Measurements from ENCODE around the gene ODF2.
A peak's percentile ranks its signal among the peaks of the same experiment; 100 is the strongest.
"Not testable (repeated sequence)": the region's sequence is repeated elsewhere in the genome, so short reads cannot be mapped to it uniquely, and the experiment has no call there.

ODF2 gene

DNA sequence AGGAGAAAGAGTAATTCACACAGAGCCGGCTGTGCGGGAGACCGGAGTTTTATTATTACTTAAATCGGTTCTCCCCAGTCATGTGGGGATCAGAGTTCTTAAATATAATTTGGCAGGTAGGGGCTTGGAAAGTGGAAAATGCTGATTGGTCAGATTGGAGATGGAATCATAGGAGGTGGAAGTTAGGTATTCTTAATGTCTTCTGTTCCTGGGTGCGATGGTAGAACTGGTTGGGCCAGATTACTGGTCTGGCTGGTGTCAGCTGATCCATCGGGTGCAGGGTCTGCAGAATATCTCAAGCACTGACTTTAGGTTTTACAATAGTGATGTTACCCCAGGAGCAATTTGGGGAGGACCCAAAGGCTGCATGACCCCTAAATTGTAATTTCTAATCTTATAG lies 39.8 kb upstream of the ODF2 start:
- POLR2A ChIA-PET = no interaction called here
- CTCF ChIA-PET = interaction anchor here (0.7 kb wide), 1 partner anchor 230 kb away, joined by 9 read pairs; no protein-coding TSS in a partner anchor
- DNase-seq (ENCODE audit: extremely low spot score) = no peak
- TF ChIP-seq FOXK2 (IDR thresholded peaks at IDR 0.05) = no peak
- no peak for TF ChIP-seq FOXM1 (IDR thresholded peaks at IDR 0.05; ENCODE audit: borderline replicate concordance)
- TF ChIP-seq CTBP1 (IDR thresholded peaks at IDR 0.05; ENCODE audit: borderline replicate concordance) = no peak
- TF ChIP-seq L3MBTL2 (conservative IDR thresholded peaks at IDR 0.05) = no peak
- TF ChIP-seq TARDBP (IDR thresholded peaks at IDR 0.05) = no peak
- TF ChIP-seq HDGF (IDR thresholded peaks at IDR 0.05; ENCODE audit: borderline replicate concordance) = no peak
- TF ChIP-seq ELF4 (IDR thresholded peaks at IDR 0.05) = no peak
- TF ChIP-seq, protein P1, sequence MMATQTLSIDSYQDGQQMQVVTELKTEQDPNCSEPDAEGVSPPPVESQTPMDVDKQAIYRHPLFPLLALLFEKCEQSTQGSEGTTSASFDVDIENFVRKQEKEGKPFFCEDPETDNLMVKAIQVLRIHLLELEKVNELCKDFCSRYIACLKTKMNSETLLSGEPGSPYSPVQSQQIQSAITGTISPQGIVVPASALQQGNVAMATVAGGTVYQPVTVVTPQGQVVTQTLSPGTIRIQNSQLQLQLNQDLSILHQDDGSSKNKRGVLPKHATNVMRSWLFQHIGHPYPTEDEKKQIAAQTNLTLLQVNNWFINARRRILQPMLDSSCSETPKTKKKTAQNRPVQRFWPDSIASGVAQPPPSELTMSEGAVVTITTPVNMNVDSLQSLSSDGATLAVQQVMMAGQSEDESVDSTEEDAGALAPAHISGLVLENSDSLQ (IDR thresholded peaks at IDR 0.05) = no peak
- no peak for TF ChIP-seq SUZ12 (IDR thresholded peaks at IDR 0.05)
- no peak for TF ChIP-seq SP1 (IDR thresholded peaks at IDR 0.05)
- no peak for TF ChIP-seq ZNF384 (IDR thresholded peaks at IDR 0.05)
- TF ChIP-seq LEF1 (IDR thresholded peaks at IDR 0.05; ENCODE audit: borderline replicate concordance) = no peak
- TF ChIP-seq BHLHE40 (IDR thresholded peaks at IDR 0.05; ENCODE audit: borderline replicate concordance) = no peak
- no peak for TF ChIP-seq NFRKB (IDR thresholded peaks at IDR 0.05)
- no peak for TF ChIP-seq FOXA1 (IDR thresholded peaks at IDR 0.05)
- no peak for TF ChIP-seq ARNT (IDR thresholded peaks at IDR 0.05)

DNA sequence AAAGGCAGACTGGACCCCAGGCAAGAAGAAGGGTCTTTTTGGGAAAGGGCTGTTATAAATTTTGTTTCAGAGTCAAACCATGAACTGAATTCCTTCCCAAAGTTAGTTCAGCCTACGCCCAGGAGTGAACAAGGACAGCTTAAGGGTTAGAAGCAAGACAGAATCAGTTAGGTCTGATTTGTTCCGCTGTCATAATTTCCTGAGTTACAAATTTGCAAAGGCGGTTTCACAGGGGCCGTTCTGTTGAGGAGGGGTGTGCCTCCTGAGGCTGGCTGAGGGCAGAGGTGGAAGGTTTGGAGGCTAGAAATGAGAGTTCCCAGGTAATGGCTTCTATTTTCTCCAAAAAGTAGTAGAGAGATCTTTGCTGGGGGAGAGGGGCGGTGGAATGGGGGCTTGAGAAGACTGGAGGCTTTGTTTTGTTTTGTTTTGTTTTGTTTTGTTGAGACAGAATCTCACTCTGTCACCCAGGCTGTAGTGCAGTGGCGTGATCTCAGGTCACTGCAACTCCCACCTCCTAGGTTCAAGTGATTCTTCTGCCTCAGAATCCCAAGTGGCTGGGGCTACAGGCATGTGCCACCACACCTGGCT lies 39.3 kb upstream of the ODF2 start:
- ChIA-PET POLR2A (no interaction called here), CTCF (no interaction called here)
- no peak for DNase-seq (ENCODE audit: extremely low spot score)
- TF ChIP-seq ELF4 (IDR thresholded peaks at IDR 0.05) (no peak), ZNF384 (IDR thresholded peaks at IDR 0.05) (no peak), FOXK2 (IDR thresholded peaks at IDR 0.05) (no peak), TARDBP (IDR thresholded peaks at IDR 0.05) (no peak), CTBP1 (IDR thresholded peaks at IDR 0.05; ENCODE audit: borderline replicate concordance) (no peak), FOXM1 (IDR thresholded peaks at IDR 0.05; ENCODE audit: borderline replicate concordance) (no peak), ARNT (IDR thresholded peaks at IDR 0.05) (no peak), HDGF (IDR thresholded peaks at IDR 0.05; ENCODE audit: borderline replicate concordance) (no peak), LEF1 (IDR thresholded peaks at IDR 0.05; ENCODE audit: borderline replicate concordance) (no peak), SP1 (IDR thresholded peaks at IDR 0.05) (no peak)

DNA sequence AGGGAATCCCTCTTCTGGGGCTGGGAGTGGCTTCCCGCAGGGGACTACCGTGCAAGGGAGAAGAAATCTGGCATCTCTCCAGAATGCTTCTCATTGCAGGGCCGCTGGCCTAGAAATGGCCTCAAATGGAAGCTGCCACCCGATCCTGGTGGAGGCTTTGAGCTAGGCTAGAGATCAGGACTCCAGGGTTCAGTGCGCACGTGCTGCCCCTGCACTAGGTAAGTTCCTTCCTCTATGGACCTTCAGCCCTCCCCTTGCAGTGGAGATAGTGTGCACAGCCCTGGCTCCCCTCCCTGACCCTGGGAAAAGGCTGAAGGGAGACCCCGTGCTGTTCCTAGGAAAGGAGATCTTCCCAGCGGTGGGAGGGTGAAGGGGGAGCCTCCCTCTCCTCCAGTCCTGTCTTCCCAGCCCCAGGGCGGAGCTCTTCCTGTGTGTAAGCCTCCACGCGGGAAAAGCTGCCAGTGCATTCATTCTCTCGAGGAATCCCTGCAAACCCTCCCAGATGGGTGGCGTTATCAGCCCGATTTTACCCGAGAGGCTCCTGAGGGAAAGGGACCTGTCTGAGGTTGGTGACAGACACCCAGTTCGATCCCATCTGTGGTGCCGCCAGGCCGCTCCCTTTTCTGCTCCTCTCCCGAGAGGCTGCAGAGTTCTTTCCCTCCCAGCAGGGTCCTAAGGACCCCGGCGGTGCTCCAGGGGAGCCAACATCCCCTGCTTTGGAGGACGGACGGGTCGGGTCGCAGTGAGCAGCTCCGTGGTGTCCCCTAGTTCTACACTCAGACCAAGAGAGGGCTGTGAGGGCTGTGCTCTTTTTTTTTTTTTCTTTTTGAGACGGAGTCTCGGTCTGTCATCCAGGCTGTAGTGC lies 36.5 kb upstream of the ODF2 start:
- ChIA-PET POLR2A (interaction anchor here (0.8 to 1.8 kb wide), 10 partner anchors 8 to 260 kb away, joined by 3 to 7 read pairs (median 4); partner anchors contain the start of genes BBLN, GOLGA2, SLC27A4 and SWI5), CTCF (interaction anchor here (0.6 to 1.8 kb wide), 11 partner anchors 8 to 150 kb away, joined by 3 to 6 read pairs (median 3); no protein-coding TSS in a partner anchor)
- peak; percentile 67 for TF ChIP-seq ZNF384 (IDR thresholded peaks at IDR 0.05)
- TF ChIP-seq L3MBTL2 (conservative IDR thresholded peaks at IDR 0.05) = peak; percentile 55; the same call in 1 of the 2 replicates
- TF ChIP-seq ELF4 (IDR thresholded peaks at IDR 0.05) = no peak
- peak; percentile 60 for DNase-seq (ENCODE audit: extremely low spot score)

DNA sequence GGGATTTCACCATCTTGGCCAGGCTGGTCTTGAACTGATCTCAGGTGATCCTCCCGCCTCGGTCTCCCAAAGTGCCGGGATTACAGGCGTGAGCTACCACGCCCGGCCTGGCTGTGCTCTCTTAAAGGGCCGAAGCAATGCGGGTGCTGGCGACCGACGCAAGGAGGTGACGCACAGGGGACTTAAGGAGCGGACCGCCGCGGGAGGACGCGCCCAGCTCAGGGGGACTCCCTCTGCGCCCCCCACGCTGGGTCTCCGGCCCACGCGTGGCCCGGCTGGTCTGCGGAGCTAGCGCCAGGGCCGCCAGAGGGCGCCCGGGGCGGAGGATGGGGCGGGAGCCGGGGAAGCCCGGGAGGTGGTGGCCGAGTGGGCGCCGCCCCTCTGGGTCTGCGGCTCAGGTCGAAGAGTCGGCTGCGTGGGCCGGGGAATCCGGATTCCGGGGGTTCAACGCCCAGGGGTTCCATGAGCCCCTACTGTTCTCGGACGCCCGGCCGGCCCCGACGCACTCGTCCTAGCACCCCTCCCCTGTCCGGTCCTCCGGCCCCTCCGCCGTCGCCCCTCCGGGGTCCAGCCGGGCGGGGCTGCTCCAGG lies 35.7 kb upstream of the ODF2 start:
- CTCF ChIA-PET = interaction anchor here (0.6 to 1.8 kb wide), 13 partner anchors 9 to 149 kb away, joined by 3 to 6 read pairs (median 3); no protein-coding TSS in a partner anchor
- DNase-seq (ENCODE audit: extremely low spot score) = peak; percentile 81
- TF ChIP-seq ARNT (IDR thresholded peaks at IDR 0.05) (no peak), TARDBP (IDR thresholded peaks at IDR 0.05) (peak; percentile 92)
- POLR2A ChIA-PET = interaction anchor here (0.8 to 1.8 kb wide), 11 partner anchors 8 to 260 kb away, joined by 3 to 7 read pairs (median 4); partner anchors contain the start of genes BBLN, GOLGA2, SLC27A4 and SWI5

DNA sequence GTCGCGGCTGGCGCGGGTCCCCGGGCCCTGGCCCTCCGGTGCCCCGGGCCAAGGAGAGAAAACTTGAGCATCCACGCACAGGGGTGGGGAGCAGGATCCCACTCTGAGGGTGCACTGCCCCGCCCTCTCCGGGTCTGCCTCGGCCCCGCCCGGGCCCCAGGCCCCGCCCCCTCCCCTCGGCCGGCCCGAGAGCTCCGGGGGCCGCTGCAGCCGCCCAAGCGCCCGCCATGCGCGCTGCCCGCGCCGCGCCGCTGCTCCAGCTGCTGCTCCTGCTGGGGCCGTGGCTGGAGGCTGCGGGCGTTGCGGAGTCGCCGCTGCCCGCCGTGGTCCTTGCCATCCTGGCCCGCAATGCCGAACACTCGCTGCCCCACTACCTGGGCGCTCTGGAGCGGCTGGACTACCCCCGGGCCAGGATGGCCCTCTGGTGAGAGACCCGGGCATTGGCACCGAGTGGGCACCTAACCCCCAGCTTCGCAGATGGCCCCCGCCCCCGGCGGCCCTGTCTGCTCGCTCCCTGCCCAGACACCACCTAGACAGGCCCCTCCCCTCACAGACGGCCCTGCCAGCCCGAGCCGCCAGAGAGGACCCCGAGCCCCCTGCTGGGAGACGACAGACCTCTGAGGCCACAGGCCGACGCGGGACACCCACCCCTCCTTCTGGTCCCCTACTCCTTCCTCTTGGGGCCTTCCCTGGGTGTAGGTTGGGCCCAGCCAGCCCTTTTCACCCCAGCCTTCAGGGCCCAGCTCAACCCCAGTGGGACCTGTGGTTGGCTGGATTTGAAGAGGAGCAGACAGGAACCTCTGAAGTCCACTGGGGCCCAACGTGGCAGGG lies 34.9 kb upstream of the ODF2 start, which contains the start of gene CERCAM:
Gene CERCAM, plus strand, starts transcription at position 207 of the 831 bp plus-strand sequence. Its CDS starts 21 bp downstream, at position 228.
- ChIA-PET POLR2A (interaction anchor here (0.9 to 1.8 kb wide), 10 partner anchors 9 to 261 kb away, joined by 3 to 7 read pairs (median 4); partner anchors contain the start of genes BBLN, GOLGA2, SWI5 and URM1), CTCF (interaction anchor here (0.6 to 1.6 kb wide), 6 partner anchors 9 to 148 kb away, joined by 3 to 6 read pairs (median 3); no protein-coding TSS in a partner anchor)
- peak; percentile 81 for DNase-seq (ENCODE audit: extremely low spot score)
- TF ChIP-seq ZNF384 (IDR thresholded peaks at IDR 0.05) (no peak), CTBP1 (IDR thresholded peaks at IDR 0.05; ENCODE audit: borderline replicate concordance) (no peak), SUZ12 (IDR thresholded peaks at IDR 0.05) (no peak)

DNA sequence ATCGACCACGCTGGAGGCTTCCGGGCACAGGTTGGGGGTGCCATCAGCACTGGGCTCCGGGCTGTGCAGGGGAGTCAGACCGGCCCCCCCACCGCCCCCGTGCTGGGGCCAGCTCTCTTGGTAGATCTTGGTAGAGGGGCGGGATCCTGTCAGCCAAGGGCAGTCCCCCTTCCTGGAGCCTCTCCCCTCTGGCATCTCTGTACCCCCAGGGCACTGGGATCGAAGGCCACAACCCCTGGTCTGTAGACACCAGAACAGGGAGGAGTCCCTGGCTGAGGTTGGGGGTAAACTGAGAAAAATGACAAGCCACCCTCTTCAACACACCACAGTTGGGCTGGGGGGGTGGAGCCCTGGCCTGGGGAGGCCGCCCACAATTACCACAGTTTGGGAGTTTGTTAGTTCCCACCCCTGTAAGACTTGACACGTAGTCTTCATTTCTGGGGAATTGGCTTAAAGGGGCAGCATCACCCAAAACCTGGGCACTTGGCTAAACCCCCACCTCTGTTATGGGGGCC lies 34.3 kb upstream of the ODF2 start:
- CTCF ChIA-PET = interaction anchor here (1.2 kb wide), 1 partner anchor 17 kb away, joined by 3 read pairs; no protein-coding TSS in a partner anchor
- POLR2A ChIA-PET = interaction anchor here (1.7 kb wide), 1 partner anchor 8 kb away, joined by 5 read pairs; no protein-coding TSS in a partner anchor
- TF ChIP-seq FOXK2 (IDR thresholded peaks at IDR 0.05) (no peak), CTBP1 (IDR thresholded peaks at IDR 0.05; ENCODE audit: borderline replicate concordance) (no peak), NFRKB (IDR thresholded peaks at IDR 0.05) (no peak), FOXM1 (IDR thresholded peaks at IDR 0.05; ENCODE audit: borderline replicate concordance) (no peak), ZNF384 (IDR thresholded peaks at IDR 0.05) (no peak), SP1 (IDR thresholded peaks at IDR 0.05) (no peak), ELF4 (IDR thresholded peaks at IDR 0.05) (no peak), SUZ12 (IDR thresholded peaks at IDR 0.05) (no peak), ARNT (IDR thresholded peaks at IDR 0.05) (no peak), L3MBTL2 (conservative IDR thresholded peaks at IDR 0.05) (no peak), TARDBP (IDR thresholded peaks at IDR 0.05) (no peak), LEF1 (IDR thresholded peaks at IDR 0.05; ENCODE audit: borderline replicate concordance) (no peak), HDGF (IDR thresholded peaks at IDR 0.05; ENCODE audit: borderline replicate concordance) (no peak)
- TF ChIP-seq, protein P1 (IDR thresholded peaks at IDR 0.05) = no peak
- DNase-seq (ENCODE audit: extremely low spot score) = no peak

DNA sequence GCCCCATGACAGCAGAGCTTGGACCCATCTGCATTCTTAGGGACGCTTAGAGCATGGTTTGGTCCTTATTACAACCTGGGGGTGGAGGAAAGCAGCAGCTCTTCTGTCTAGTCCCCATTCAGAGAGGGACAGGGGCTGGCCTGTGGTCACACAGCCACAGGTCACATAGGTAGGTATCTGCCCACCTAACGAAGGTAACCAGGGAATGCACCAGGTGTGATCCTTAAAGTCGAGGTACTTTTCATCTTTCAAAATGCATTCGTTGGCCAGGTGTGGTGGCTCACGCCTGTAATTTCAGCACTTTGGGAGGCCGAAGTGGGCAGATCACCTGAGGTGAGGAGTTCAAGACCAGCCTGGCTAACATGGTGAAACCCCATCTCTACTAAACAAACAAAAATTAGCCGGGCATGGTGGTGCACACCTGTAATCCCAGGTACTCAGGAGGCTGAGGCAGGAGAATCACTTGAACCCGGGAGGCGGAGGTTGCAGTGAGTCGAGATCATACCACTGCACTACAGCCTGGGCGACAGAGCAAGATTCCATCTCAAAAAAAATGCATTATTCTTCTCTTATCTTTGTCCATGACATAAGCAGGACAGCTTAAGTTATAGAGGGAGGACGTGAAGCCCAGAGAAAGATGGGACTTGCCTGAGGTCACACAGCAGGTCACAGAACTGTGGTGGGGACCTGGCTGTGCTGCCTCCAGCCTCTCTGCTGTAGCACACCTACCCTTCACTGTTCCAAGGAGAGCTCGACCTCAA lies 33.6 kb upstream of the ODF2 start:
- CTCF ChIA-PET = interaction anchor here (1.2 kb wide), 1 partner anchor 17 kb away, joined by 3 read pairs; no protein-coding TSS in a partner anchor
- POLR2A ChIA-PET; DNase-seq (ENCODE audit: extremely low spot score): not testable (repeated sequence)
